IMR-90 (cell line): ENCODE results near the gene PEX14. TPM values are rescaled to one million over a fixed set of nuclear protein-coding genes. Genes with fewer than 3 reads are reported as not detected.
"Not testable (repeated sequence)": the region's sequence is repeated elsewhere in the genome, so short reads cannot be mapped to it uniquely, and the experiment has no call there.

Source experiments
- ATAC-seq: fragments of 200-7000 bp; cut with Tn5 transposase; 2 replicates; pipeline ENCODE4 v1.9.1; 2020; ENCODE audit warnings: low read depth, mild to moderate bottlenecking, moderate library complexity
- BruUV-seq: library from RNA; stranded (reverse); fragments of 400-500 nt; replicated peaks from 2 replicates; lab custom pipeline; 2021; lab: Mats Ljungman, UMichigan
- CTCF ChIA-PET: fragments of 300-600 bp; formaldehyde crosslinking; extraction: SDS; loops from one replicate; lab custom pipeline; 2021; ENCODE audit warnings: antibody characterized with exemption; lab: Yijun Ruan, JAX
- POLR2A ChIA-PET: fragments of 300-600 bp; sonication (Branson Sonifier 250); formaldehyde crosslinking; loops from one replicate; lab custom pipeline; 2022; ENCODE audit warnings: antibody characterized with exemption; ENCODE audit not compliant: unreplicated experiment; lab: Charles Lee
- DNase-seq: peaks from one replicate; pipeline ENCODE4 v3.0.0; 2013
- H2AFZ ChIP-seq: replicated peaks from 2 replicates; pipeline ENCODE3; 2013; ENCODE audit warnings: low read length, mild to moderate bottlenecking; ENCODE audit not compliant: poor library complexity
- H2AK5ac ChIP-seq: 2 replicates; pipeline ENCODE4 v1.6.1; 2013; ENCODE audit warnings: low read depth, low read length, inconsistent platforms
- H2AK9ac ChIP-seq: replicated peaks from 2 replicates; pipeline ENCODE3; 2013; ENCODE audit warnings: mild to moderate bottlenecking, low read depth, low read length, moderate library complexity; ENCODE audit not compliant: poor library complexity
- H2BK120ac ChIP-seq: 2 replicates; pipeline ENCODE4 v1.6.1; 2013; ENCODE audit warnings: low read depth, low read length, inconsistent platforms
- H2BK15ac ChIP-seq: 3 replicates; pipeline ENCODE4 v1.6.1; 2013; ENCODE audit warnings: low read depth, low read length, inconsistent platforms
- H2BK20ac ChIP-seq: 2 replicates; pipeline ENCODE4 v1.6.1; 2013; ENCODE audit warnings: low read depth, mild to moderate bottlenecking, inconsistent platforms, low read length, moderate library complexity
- H2BK5ac ChIP-seq: 2 replicates; pipeline ENCODE4 v1.6.1; 2013; ENCODE audit warnings: mild to moderate bottlenecking, low read depth, low read length, inconsistent platforms; ENCODE audit not compliant: poor library complexity, severe bottlenecking
- H3K14ac ChIP-seq: replicated peaks from 2 replicates; pipeline ENCODE4 v1.6.1; 2013; ENCODE audit warnings: low read depth, low read length, inconsistent platforms
- H3K18ac ChIP-seq: 2 replicates; pipeline ENCODE4 v1.6.1; 2013; ENCODE audit warnings: low read depth, low read length, control low read depth
- H3K23ac ChIP-seq: 2 replicates; pipeline ENCODE4 v1.6.1; 2013; ENCODE audit warnings: low read depth, low read length, inconsistent platforms
- H3K27ac ChIP-seq: 2 replicates; pipeline ENCODE4 v1.5.1; 2013; ENCODE audit warnings: mild to moderate bottlenecking, control low read depth, low read length; ENCODE audit not compliant: insufficient read depth
- H3K27me3 ChIP-seq: 2 replicates; pipeline ENCODE4 v1.6.1; 2013; ENCODE audit warnings: low read length; ENCODE audit not compliant: control insufficient read depth, insufficient read depth
- H3K36me3 ChIP-seq: 2 replicates; pipeline ENCODE4 v1.6.1; 2013; ENCODE audit warnings: low read length, mixed read lengths; ENCODE audit not compliant: control insufficient read depth, insufficient read depth
- H3K4ac ChIP-seq: 2 replicates; pipeline ENCODE4 v1.6.1; 2013; ENCODE audit warnings: low read depth, low read length, inconsistent platforms
- H3K4me1 ChIP-seq: 2 replicates; pipeline ENCODE4 v1.6.1; 2013; ENCODE audit warnings: low read length, mixed read lengths; ENCODE audit not compliant: control insufficient read depth, insufficient read depth
- H3K4me2 ChIP-seq: 2 replicates; pipeline ENCODE4 v1.6.1; 2013; ENCODE audit warnings: low read depth, mild to moderate bottlenecking, control low read depth, low read length, moderate library complexity
- H3K4me3 ChIP-seq: 2 replicates; pipeline ENCODE4 v1.5.1; 2013; ENCODE audit warnings: low read depth, mild to moderate bottlenecking, control low read depth, low read length, moderate library complexity; ENCODE audit not compliant: insufficient read depth
- H3K56ac ChIP-seq: 2 replicates; pipeline ENCODE4 v1.6.1; 2013; ENCODE audit warnings: low read length, inconsistent platforms; ENCODE audit not compliant: insufficient read depth; ENCODE audit errors: extremely low read depth
- H3K79me1 ChIP-seq, 2 experiments: 2 replicates each; pipeline ENCODE4 v1.6.1; 2013; ENCODE audit warnings: low read length in 2 of 2, inconsistent platforms in 1 of 2, low read depth in 1 of 2
- H3K9ac ChIP-seq: 2 replicates; pipeline ENCODE4 v1.6.1; 2013; ENCODE audit warnings: low read depth, low read length, control low read depth
- H3K9me1 ChIP-seq: 2 replicates; pipeline ENCODE4 v1.6.1; 2013; ENCODE audit warnings: low read length, inconsistent platforms; ENCODE audit not compliant: insufficient read depth
- H3K9me3 ChIP-seq: 2 replicates; pipeline ENCODE4 v1.6.1; 2013; ENCODE audit warnings: low read length; ENCODE audit not compliant: control insufficient read depth, insufficient read depth
- H4K20me1 ChIP-seq: 2 replicates; pipeline ENCODE4 v1.6.1; 2013; ENCODE audit warnings: low read length, inconsistent platforms; ENCODE audit not compliant: insufficient read depth
- H4K5ac ChIP-seq: 2 replicates; pipeline ENCODE4 v1.6.1; 2013; ENCODE audit warnings: mild to moderate bottlenecking, low read depth, low read length, control low read depth
- H4K8ac ChIP-seq, 2 experiments: 2 replicates each; pipeline ENCODE4 v1.6.1; 2013; ENCODE audit warnings: low read depth in 2 of 2, low read length in 2 of 2, control low read depth in 1 of 2, inconsistent platforms in 1 of 2
- H4K91ac ChIP-seq: 2 replicates; pipeline ENCODE4 v1.6.1; 2013; ENCODE audit warnings: low read depth, low read length, inconsistent platforms; ENCODE audit not compliant: insufficient read depth
- WGBS, 2 experiments: methylation state at CpG; one replicate each; pipeline versions ENCODE4 v1.1.5 to v1.1.7; 2013; ENCODE audit warnings: missing lambda C conversion rate in 2 of 2; ENCODE audit not compliant: insufficient read length in 1 of 2; ENCODE audit errors: extremely low coverage in 2 of 2; 5-methylcytosine and 5-hydroxymethylcytosine counted together
- dilution Hi-C: fragments of 300-500 bp; cut with HindIII; formaldehyde crosslinking; loops from one replicate; pipeline ENCODE4 v1.14.3; 2018; ENCODE audit warnings: low sequenced_read_pairs; ENCODE audit not compliant: unreplicated experiment
- in situ Hi-C: fragments of 300-500 bp; cut with MboI; formaldehyde crosslinking; loops from 3 replicates; pipeline ENCODE4 v1.14.3; 2019; ENCODE audit warnings: low sequenced_read_pairs, inconsistent platforms, mixed read lengths
- intact Hi-C: fragments of 100-400 bp; cut with micrococcal nuclease; formaldehyde crosslinking; loops from 2 replicates; pipeline ENCODE4 v1.10.0; 2022
- polyA plus RNA-seq, 3 experiments: library from polyadenylated mRNA; depleted of rRNA; stranded (reverse); fragments of >200 nt; gene quantifications; 2 replicates each; pipeline ENCODE4 v1.2.3, GENCODE V29; 2012; ENCODE audit warnings: low replicate concordance in 1 of 3
- total RNA-seq: library from RNA; depleted of rRNA; stranded (reverse); fragments of >200 nt; gene quantifications from 2 replicates; pipeline ENCODE4 v1.2.3, GENCODE V29; 2012

Gene PEX14
- total and polyA plus RNA-seq, 2 of the 4 experiments (the other 2 are of a cell fraction): 9.5 to 22.5 TPM

GRCh38 chr1:10426535-10426848, 48.3 kb upstream of the PEX14 start:
- BruUV-seq, H3K4ac ChIP-seq, H3K9me1 ChIP-seq, H3K4me2 ChIP-seq, H3K23ac ChIP-seq, POLR2A ChIA-PET, H2BK120ac ChIP-seq, H3K9ac ChIP-seq, DNase-seq, H3K27me3 ChIP-seq, H4K91ac ChIP-seq, H4K8ac ChIP-seq, H2BK20ac ChIP-seq, H4K20me1 ChIP-seq, H3K9me3 ChIP-seq, dilution Hi-C loops, H3K18ac ChIP-seq, H3K14ac ChIP-seq, H2AK5ac ChIP-seq, H2BK15ac ChIP-seq, H4K5ac ChIP-seq, H2BK5ac ChIP-seq, ATAC-seq, H3K4me3 ChIP-seq, H3K27ac ChIP-seq, H2AFZ ChIP-seq, H3K36me3 ChIP-seq, H3K4me1 ChIP-seq, in situ Hi-C loops, H3K56ac ChIP-seq, CTCF ChIA-PET, H2AK9ac ChIP-seq: not testable (repeated sequence)
- peaks cover 7 to 17% of the 10 kb centered on the region in 2 experiments; a peak in 3 of 4 replicates for H3K79me1 ChIP-seq
- intact Hi-C loops: loop anchor here (10.0 kb wide), 1 partner anchor 392 kb away; the partner anchor contains the start of gene UBE4B
- no CpG with 5 or more reads among the region's 21 CpGs for WGBS, 2 experiments
